T follicular helper cell (primary cell): ENCODE results near the gene FAM20B.
"Not testable (repeated sequence)": the region's sequence is repeated elsewhere in the genome, so short reads cannot be mapped to it uniquely, and the experiment has no call there.

ENCODE experiments used
- DNase-seq: peaks from one replicate; pipeline ENCODE4 v3.0.0-alpha.2; 2020; ENCODE audit warnings: low read depth
- total RNA-seq, 2 experiments: gene quantifications; one replicate each; lab custom pipeline; 2026; lab: John Stamatoyannopoulos, UW

FAM20B gene
- 86.1 to 109 reads per million in 2 experiments for total RNA-seq

- peak; percentile 81 for DNase-seq
These were observed at the start of gene FAM20B for GRCh38 chr1:179025125-179025974. Gene FAM20B (plus strand): TSS chr1:179025894. CDS start chr1:179043848, 17,954 bp downstream.

- no peak for DNase-seq
These were observed 49.2 kb upstream of the FAM20B start for GRCh38 chr1:178976541-178976940.

GRCh38 chr1:178986204-178986603, 39.5 kb upstream of the FAM20B start:
- no peak for DNase-seq

- DNase-seq: not testable (repeated sequence)
These were observed 37.5 kb upstream of the FAM20B start for GRCh38 chr1:178988198-178988597.

GRCh38 chr1:178993559-178993958, 32.1 kb upstream of the FAM20B start:
- DNase-seq: no peak

- DNase-seq: no peak
These were observed 28.3 kb upstream of the FAM20B start for GRCh38 chr1:178997428-178997827.

DNA sequence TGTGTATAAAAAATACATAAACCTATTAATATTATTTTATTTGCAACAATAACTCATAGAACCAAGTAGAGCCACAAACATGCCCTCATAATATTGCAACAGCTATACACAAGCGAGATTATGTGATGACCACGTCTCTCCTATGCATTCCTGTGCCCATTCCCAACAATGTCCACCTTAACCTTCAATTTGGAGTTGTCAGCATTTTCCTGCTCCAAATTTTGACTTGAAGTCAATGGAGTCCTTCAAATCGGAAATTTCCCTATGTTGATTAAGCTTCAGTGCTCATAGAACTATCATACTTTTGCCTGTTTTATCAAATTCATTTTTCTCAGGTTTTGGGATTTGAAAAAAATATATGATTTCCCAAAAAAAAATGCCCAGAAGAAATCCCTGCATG, 27.4 kb upstream of the FAM20B start:
- DNase-seq: no peak

- no peak for DNase-seq
These were observed 26.6 kb upstream of the FAM20B start for GRCh38 chr1:178999061-178999460.

- DNase-seq: no peak
These were observed 24.2 kb upstream of the FAM20B start for GRCh38 chr1:179001451-179001850.

DNA sequence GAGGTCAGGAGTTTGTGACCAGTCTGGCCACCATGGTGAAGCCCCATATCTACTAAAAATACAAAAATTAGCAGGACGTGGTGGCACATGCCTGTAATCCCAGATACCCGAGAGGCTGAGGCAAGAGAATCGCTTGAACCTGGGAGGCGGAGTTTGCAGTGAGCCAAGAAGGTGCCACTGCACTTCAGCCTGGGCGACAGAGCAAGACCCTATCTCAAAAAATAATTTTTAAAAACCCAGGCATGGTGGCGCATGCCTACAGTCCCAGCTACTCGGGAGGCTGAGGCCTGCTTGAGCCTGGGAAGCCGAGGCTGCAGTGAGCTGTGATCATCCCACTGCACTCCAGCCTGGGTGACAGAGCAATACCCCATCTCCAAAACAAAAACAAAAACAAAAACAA, 23.6 kb upstream of the FAM20B start:
- not testable (repeated sequence) for DNase-seq

DNA sequence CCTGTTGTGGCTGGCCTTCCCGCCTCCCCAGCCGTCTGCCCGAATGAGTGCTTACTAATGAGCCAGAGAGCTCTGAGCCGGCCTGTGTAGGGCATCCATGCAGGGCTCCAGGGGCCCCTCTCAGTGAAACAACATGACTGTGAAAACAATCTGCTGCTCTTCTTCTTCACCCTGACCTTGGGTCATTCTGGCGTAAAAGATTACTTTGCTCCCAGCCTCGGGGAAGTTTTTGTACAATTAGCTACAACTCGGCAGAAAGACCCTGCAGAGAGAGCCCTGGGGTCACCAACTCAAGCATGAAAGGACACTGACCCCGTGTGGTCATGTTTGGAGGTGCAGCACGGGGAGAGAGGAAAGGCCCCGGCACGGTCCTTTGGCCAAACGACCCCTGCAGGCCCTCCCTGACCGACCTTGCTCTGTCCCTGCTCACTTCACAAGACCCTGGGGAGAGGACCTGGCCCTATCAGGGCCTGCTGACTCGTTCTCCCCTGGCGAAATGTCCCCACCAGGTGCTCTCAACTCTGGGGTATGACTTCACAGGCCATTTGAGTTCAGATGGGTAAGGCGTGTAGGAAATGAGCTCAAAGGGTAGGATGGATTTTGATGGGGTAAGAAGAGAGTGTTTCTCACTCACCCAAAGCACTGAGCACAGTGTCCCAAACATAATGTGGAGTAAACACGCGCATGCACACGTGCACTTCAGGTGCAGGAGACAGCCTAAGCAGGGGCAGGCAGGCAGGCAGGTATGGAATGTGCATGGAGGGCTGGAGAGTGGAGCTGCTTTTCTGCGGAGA, 22.9 kb upstream of the FAM20B start:
- DNase-seq: peak; percentile 42

GRCh38 chr1:179003512-179004066, 22.1 kb upstream of the FAM20B start:
- DNase-seq: no peak

DNA sequence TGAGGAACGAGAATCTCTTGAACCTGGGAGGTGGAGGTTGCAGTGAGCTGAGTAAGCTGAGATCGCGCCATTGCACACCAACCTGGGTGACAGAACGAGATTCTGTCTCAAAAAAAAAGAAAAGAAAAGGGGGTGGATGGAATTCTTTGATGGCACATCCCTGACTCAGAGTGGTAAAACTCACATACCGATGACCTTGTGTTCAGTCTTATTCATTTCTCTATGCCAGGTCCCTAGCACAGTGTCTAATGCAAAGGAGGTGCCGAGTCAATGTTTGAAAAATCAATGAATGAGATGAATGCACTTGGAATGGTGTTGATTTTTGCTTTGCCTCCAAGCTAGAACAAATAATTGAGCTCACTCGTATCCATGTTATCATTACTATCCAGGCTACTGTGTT, 18.5 kb upstream of the FAM20B start:
- DNase-seq: no peak

DNA sequence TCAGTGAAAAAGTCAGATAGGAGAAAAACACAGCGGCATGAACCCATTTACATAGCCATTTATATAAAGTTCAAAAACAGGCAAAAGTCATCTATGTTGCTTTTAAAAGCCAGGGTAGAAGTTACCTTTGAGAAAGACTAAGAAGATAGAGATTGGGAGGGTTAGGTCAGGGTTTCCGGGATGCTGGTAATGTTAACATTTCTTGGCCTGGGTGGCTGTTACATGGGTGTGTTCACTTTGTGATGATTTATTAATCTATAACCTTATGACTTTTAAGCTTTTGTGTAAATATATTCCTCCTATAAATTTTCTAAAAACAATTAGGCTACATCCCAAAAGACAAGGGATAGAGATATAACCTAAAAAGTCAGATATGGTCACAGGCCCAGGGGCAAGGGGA, 15.0 kb upstream of the FAM20B start:
- DNase-seq: no peak

DNA sequence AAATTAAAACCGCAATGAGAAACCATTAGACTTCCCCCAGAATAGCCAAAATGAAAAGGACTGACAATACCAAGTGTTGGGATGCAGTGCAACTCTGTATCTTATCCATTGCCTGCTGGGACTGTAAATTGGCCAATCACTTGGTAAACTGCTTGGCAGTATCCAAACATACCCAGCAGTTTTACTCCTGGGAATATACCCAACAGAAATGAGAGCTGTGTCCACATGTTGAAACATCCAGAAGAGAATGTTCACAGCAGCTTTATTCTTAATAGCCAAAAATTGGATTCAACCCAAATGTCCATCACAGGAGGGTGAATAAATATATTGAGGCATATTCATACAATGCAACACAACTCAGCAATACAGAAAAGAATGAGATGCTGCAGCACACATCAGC, 13.7 kb upstream of the FAM20B start:
- DNase-seq: no peak

GRCh38 chr1:179014123-179014522, 11.6 kb upstream of the FAM20B start:
- no peak for DNase-seq

- no peak for DNase-seq
These were observed 10.3 kb upstream of the FAM20B start for GRCh38 chr1:179015396-179015795.

- DNase-seq: no peak
These were observed 8.8 kb upstream of the FAM20B start for GRCh38 chr1:179016706-179017382.

DNA sequence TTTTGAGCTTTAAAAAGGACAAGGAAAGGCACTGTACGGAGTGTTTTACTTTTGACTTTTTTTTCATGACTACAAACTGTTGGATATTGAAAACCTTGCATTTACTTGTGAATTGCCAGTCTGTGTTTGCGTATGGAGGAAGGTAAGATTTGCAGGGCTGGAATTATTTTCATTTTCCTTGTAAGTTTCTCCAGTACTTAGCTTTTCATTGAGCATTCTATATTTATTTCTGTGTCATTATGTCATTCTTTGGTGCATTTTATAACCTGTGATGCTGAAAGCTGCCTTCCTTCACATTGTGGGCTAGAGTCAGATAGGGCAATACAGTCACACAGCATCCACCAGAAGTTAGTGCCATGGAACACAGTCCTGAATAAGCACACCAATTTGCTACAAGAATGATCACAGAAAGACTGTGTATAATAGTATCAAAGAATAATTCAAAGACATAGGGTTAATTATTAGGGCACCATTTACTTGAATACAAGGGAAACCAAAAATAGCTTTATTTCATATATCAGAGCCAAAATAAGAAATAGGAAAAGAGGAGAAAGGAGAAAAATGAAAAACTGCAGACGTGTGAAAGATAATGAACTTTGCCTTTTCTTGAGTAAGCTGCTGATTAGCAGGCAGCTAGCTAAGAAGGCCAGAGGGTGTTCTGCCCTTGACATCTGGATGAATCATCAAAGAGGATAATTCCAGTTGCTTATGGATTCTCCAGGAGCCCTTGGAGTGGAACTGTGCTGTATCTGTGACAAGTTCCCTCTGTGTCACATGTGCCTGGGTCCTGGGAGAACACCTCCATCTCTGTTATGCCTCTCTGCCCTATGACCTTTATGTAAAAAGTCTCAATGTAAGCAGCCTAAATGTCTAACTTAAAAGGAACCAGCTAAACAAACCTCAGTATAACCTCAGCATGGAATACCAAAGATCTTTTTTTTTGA, 8.0 kb upstream of the FAM20B start:
- DNase-seq: no peak

DNA sequence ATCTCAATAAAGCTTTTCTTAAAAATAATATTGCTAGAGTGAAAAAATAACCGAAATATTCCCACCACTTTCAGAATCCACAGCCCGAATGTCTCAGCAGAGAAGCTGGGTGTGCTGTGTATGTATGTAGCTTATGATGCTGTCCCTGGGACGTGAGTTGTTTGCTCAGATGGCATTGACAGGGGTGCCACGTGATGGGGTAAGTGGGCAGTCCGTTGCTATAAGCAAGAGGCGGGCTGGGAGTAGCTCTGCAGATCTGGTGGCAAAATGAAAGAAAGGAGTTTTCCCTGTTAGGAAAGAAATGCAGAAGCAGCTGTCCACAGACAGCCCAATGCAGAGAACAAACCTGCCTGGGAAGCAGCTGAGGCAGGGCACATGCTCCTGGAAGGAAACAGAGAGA, 3.8 kb upstream of the FAM20B start:
- no peak for DNase-seq
